ENCODE measurements around the gene IRX6.

The IRX6 gene

DNA sequence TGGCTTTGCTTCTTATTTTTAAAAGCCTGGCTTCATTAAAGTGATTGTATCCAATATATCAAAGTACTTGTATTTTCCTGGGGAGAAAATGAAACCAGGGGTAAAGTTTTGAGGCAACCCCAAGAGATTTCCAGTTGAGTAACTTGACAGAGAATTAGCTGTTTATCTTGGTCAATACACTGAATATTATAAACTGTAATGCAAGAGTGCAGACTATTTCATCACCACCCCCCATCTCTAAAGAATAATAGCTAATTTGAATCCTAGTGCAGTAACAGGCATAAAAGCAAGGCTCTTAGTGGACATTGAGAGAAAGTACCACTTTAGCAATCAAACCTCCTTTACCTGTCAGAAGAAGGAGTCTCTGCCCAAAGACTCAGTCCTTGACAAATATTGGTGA, 27.0 kb downstream of the IRX6 start:
- TF ChIP-seq CTCF (IDR thresholded peaks at IDR 0.05; ENCODE audit: extremely low read depth, insufficient read depth, missing control alignments): no peak
- DNase-seq (ENCODE audit: low spot score): no peak
- in situ Hi-C loops (cut with MboI; ENCODE audit: low pct_unique_long_range_greater_than_20kb, low sequenced_read_pairs, unreplicated experiment): no loop called here

GRCh38 chr16:55351936-55352335, 27.9 kb downstream of the IRX6 start:
- TF ChIP-seq CTCF (IDR thresholded peaks at IDR 0.05; ENCODE audit: extremely low read depth, insufficient read depth, missing control alignments): no peak
- DNase-seq (ENCODE audit: low spot score): no peak
- in situ Hi-C loops (cut with MboI; ENCODE audit: low pct_unique_long_range_greater_than_20kb, low sequenced_read_pairs, unreplicated experiment): no loop called here

DNA sequence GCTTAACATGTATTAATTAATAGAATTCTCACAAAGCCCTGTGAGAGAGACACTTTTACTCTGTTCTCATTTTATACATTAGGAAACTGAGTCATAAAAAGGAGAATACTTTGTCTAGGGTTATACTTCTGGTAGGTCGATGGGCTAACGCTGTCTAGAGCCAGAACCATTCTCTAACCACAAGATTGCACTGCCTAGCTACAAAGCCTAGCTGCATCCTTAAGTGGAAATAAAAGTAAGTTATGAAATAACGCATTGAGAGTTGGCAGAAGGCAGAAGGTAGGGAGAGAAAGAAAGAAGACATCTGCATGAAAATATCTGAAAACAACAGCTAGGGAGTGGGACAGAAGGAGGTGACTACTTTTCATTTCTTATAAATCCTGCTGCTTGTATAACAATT, 33.2 kb downstream of the IRX6 start:
- TF ChIP-seq CTCF (IDR thresholded peaks at IDR 0.05; ENCODE audit: extremely low read depth, insufficient read depth, missing control alignments): no peak
- no peak for DNase-seq (ENCODE audit: low spot score)

DNA sequence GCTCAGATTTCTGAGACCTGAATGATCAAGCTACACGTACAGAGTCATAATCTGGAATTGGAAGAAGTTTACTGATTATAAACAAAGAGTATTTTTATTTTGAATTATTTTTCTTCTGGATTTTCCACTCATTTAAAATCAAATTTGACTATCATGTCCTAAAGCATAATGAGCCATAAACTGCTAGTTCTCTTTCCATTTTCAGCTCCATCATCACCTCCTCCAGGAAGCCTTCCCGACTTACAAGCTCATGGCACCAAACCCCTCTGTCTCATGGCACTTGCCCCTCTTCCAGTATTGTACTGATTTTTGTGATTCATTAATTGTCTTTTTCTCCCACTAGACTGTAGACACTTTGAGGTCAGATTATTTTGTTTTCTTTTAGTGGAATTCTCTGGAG, 35.9 kb downstream of the IRX6 start:
- in situ Hi-C loops (cut with MboI; ENCODE audit: low pct_unique_long_range_greater_than_20kb, low sequenced_read_pairs, unreplicated experiment): no loop called here
- DNase-seq (ENCODE audit: low spot score): no peak
- no peak for TF ChIP-seq CTCF (IDR thresholded peaks at IDR 0.05; ENCODE audit: extremely low read depth, insufficient read depth, missing control alignments)

More for the DNA sequence above, 33.2 kb downstream of the IRX6 start:
- in situ Hi-C loops (cut with MboI; ENCODE audit: low pct_unique_long_range_greater_than_20kb, low sequenced_read_pairs, unreplicated experiment): no loop called here

DNA sequence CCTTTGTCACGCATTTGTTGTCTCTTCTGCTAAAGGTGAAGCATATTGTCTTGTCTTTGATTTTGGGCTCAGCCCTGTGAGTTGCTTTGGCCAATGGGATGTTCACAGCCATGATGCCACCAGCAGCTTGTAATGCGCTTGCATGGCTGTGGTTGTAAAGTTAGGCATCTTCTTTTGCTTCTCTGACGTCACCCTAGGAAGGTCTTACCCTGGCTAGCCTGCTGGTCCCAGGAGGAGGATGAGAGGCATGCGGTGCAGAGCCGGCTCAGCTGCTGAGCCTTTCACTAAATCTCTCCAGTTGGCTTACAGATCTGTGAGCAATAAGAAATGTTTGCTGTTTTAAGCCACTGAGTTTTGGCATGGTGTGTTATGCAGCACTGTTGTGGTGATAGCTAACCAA, 40.8 kb downstream of the IRX6 start:
- no peak for DNase-seq (ENCODE audit: low spot score)
- no peak for TF ChIP-seq CTCF (IDR thresholded peaks at IDR 0.05; ENCODE audit: extremely low read depth, insufficient read depth, missing control alignments)
- in situ Hi-C loops (cut with MboI; ENCODE audit: low pct_unique_long_range_greater_than_20kb, low sequenced_read_pairs, unreplicated experiment): no loop called here

DNA sequence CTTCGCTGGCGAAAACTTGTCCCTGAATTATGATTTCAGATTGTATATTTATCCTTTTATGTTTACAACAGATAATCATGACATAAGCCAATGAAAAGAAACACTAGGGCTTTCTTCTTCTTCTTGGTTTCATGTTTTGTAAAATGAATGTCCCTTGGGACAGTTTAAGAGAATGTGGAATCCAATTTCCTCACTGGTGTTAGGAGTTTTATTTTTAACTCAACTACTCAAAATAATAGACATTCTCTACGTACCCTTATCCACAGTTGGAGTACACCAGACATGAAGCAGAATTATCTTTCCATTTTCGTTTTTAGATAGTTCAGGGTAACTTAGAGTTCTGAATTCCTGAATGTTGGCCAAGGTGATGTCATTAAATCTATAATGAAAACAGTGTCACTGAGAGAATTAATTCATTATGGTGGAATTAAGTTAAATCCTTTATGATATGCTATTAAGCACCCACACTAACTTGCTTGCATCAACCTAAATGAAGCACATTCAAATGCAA, 43.4 kb downstream of the IRX6 start:
- in situ Hi-C loops (cut with MboI; ENCODE audit: low pct_unique_long_range_greater_than_20kb, low sequenced_read_pairs, unreplicated experiment): no loop called here

More for the DNA sequence above, 43.4 kb downstream of the IRX6 start:
- no peak for DNase-seq (ENCODE audit: low spot score)
- no peak for TF ChIP-seq CTCF (IDR thresholded peaks at IDR 0.05; ENCODE audit: extremely low read depth, insufficient read depth, missing control alignments)
